Muscle of leg (tissue), 11 donors: ENCODE results near the gene PARVB. TPM values are rescaled to one million over a fixed set of nuclear protein-coding genes. Genes with fewer than 3 reads are reported as not detected.

Experiments used
- DNase-seq: peaks from one replicate; pipeline ENCODE4 v3.0.0; 2013
- H3K27ac ChIP-seq: one replicate; pipeline ENCODE4 v1.5.1; 2013; ENCODE audit warnings: mild to moderate bottlenecking, low read length, control low read depth
- H3K27me3 ChIP-seq: one replicate; pipeline ENCODE4 v1.6.1; 2013; ENCODE audit warnings: low read length; ENCODE audit not compliant: control insufficient read depth, insufficient read depth
- H3K36me3 ChIP-seq: one replicate; pipeline ENCODE4 v1.6.1; 2013; ENCODE audit warnings: low read length; ENCODE audit not compliant: control insufficient read depth, insufficient read depth
- H3K4me1 ChIP-seq: one replicate; pipeline ENCODE4 v1.6.1; 2013; ENCODE audit warnings: low read length; ENCODE audit not compliant: control insufficient read depth, insufficient read depth
- H3K4me3 ChIP-seq: one replicate; pipeline ENCODE4 v1.5.1; 2013; ENCODE audit warnings: low read length, control low read depth
- H3K9me3 ChIP-seq: replicated peaks from 2 replicates; pipeline ENCODE4 v1.6.1; 2013; ENCODE audit warnings: low read depth, low read length; ENCODE audit not compliant: control insufficient read depth
- WGBS: methylation state at CpG from one replicate; pipeline ENCODE4 v1.1.5; 2013; ENCODE audit warnings: missing lambda C conversion rate; ENCODE audit not compliant: insufficient coverage; 5-methylcytosine and 5-hydroxymethylcytosine counted together
- polyA plus RNA-seq, 8 donors: library from polyadenylated mRNA; unstranded; fragments of 120-200 nt; gene quantifications; one replicate each; pipeline versions ENCODE4 v1.2.1 to v1.2.3, GENCODE V29; 2013; ENCODE audit warnings: inconsistent platforms in 1 of 8, low replicate concordance in 1 of 8; ENCODE audit not compliant: insufficient read length in 8 of 8, insufficient read depth in 1 of 8
- total RNA-seq: library from RNA; stranded (reverse); fragments of 120-200 nt; gene quantifications from one replicate; pipeline ENCODE4 v1.2.4, GENCODE V29; 2013

PARVB gene
- total and polyA plus RNA-seq, 9 donors, result 31.5 to 52.0 (median 43.8) TPM

- no peaks in the 10 kb centered on the region for H3K36me3 ChIP-seq
- no peaks in the 10 kb centered on the region for H3K9me3 ChIP-seq
- peaks cover 36% of the 10 kb centered on the region for H3K4me1 ChIP-seq
- WGBS, result 84% methylated on average over 5 of the region's 5 CpGs
- no peak overlapping the region for H3K4me3 ChIP-seq
- H3K27me3 ChIP-seq, result no peaks in the 10 kb centered on the region
- H3K27ac ChIP-seq, result no peak overlapping the region
- DNase-seq, result no peak
Observed at GRCh38 chr22:44070029-44070428, 45.9 kb downstream of the PARVB start.

DNA sequence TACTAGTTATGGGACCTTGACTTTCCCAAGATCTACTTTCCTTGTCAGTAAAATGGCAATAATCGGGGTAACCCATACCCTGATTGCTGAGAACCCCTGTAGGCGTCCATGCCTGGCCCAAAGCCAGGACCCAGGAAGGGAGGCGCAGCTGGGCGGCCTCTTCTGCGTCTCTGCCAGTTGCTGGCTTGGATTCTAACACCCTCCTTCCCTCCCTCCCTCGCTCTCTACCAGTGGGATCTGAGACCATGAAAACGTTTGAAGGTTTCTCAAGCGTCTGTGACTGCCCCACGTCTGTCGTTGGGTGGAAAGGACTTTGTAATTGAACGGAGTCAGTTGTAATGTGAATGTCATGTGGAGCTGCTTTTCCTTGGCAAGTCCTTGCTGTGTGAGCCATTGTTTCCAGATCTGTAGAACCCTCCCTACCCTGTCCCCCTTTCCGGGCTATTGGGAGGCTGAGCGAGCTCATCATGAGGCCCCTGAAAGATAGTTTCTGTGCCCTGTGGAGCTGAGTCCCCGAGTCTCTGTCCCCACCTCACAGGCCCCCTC is 47.8 kb downstream of the PARVB start:
- 79% methylated on average over 2 of the region's 14 CpGs for WGBS
- Histone ChIP-seq H3K9me3 (no peaks in the 10 kb centered on the region), H3K4me3 (no peak overlapping the region), H3K36me3 (peaks cover 3% of the 10 kb centered on the region), H3K27ac (no peak overlapping the region), H3K27me3 (no peaks in the 10 kb centered on the region), H3K4me1 (peaks cover 45% of the 10 kb centered on the region)
- peak; percentile 53 for DNase-seq

DNA sequence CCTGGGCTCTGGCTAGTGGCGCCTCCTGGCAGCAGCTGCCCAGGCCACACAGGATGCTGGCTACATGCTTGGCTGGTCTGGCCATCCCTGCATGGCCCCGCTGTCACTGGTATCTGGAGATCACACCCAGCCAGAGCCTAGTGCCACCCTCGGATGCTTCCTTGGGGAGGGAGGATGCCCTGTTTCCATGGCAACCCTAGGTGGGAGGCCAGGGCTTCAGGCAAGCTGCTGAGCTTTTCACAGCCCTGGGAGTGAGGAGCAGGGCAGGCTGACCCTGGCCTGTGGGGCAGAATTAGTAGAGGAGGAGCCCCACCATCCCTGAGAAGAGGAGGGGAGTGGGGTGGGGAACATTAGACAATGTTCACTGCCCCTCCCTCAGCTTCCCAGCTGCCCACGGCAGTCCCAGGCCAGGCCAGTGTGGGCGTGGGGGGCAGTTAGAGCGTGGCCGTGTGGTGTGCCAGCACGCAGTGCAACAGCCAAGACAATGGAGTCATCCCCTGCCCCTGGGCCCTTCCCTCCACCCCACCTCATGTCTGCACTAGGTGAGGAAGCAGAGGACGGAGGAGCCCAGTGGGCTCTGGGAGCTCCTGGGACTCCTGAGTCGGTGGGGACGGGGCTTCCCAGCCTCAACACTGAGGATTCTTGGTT is 50.4 kb downstream of the PARVB start:
- peaks cover 3% of the 10 kb centered on the region for H3K36me3 ChIP-seq
- peaks cover 24% of the 10 kb centered on the region for H3K4me1 ChIP-seq
- DNase-seq, result no peak
- H3K27ac ChIP-seq, result no peak overlapping the region
- 73% methylated on average over 4 of the region's 11 CpGs for WGBS
- no peaks in the 10 kb centered on the region for H3K27me3 ChIP-seq
- no peaks in the 10 kb centered on the region for H3K9me3 ChIP-seq
- no peak overlapping the region for H3K4me3 ChIP-seq

GRCh38 chr22:44075022-44075421 is 50.9 kb downstream of the PARVB start:
- no CpG with 5 or more reads among the region's 12 CpGs for WGBS
- Histone ChIP-seq H3K4me3 (no peak overlapping the region), H3K4me1 (peaks cover 24% of the 10 kb centered on the region)

DNA sequence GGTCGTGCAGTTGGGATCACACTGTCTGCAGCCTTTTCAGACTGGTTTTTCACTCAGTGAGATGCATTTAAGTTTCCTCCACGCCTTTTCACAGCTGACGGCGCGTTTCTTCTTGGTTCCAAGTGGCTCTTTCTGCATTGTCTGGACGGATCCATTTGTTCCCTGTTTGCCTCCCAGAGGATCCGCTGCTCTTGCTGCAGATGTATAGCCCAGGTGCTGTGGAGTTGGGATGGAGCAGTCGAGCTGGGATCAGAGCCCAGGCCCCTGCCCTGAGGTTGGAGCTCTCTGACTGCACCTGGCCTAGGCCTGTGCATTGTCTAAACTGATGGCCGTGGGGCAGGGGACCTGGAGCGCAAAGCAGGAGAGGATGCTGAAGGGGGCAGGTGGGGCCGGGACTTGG is 51.6 kb downstream of the PARVB start:
- no peak overlapping the region for H3K4me3 ChIP-seq
- no peaks in the 10 kb centered on the region for H3K9me3 ChIP-seq
- peak; percentile 91 for DNase-seq
- peaks cover 24% of the 10 kb centered on the region for H3K4me1 ChIP-seq
- peaks cover 3% of the 10 kb centered on the region for H3K36me3 ChIP-seq
- no peaks in the 10 kb centered on the region for H3K27me3 ChIP-seq
- H3K27ac ChIP-seq, result no peak overlapping the region
- WGBS, result 35% methylated on average over 11 of the region's 11 CpGs

More at GRCh38 chr22:44075022-44075421, 50.9 kb downstream of the PARVB start:
- Histone ChIP-seq H3K27ac (no peak overlapping the region), H3K36me3 (peaks cover 3% of the 10 kb centered on the region), H3K9me3 (no peaks in the 10 kb centered on the region), H3K27me3 (no peaks in the 10 kb centered on the region)
- DNase-seq, result no peak

DNA sequence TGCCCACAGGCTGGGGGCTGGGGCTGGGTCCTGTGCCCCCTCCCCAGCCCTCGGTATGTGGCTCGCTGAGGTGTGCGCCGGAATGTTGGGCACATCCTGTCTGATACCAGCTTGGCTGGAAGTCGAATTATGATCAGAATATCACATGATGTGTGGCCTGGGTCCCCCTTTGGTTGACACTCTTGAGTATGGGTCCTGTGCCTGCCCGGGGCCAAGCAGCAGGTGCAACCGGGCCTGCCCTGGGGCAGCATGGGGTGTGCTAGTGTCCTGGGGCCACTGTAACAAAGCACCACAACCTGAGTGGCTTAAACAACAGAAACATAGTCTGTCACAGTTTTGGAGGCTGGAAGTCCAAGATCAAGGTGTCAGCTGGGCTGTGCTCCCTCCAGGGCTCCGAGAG is 52.7 kb downstream of the PARVB start:
- H3K27ac ChIP-seq, result no peak overlapping the region
- H3K36me3 ChIP-seq, result peaks cover 4% of the 10 kb centered on the region
- no peaks in the 10 kb centered on the region for H3K27me3 ChIP-seq
- H3K4me3 ChIP-seq, result no peak overlapping the region
- WGBS, result 95% methylated on average over 7 of the region's 8 CpGs
- no peak for DNase-seq
- H3K4me1 ChIP-seq, result peaks cover 28% of the 10 kb centered on the region
- no peaks in the 10 kb centered on the region for H3K9me3 ChIP-seq

DNA sequence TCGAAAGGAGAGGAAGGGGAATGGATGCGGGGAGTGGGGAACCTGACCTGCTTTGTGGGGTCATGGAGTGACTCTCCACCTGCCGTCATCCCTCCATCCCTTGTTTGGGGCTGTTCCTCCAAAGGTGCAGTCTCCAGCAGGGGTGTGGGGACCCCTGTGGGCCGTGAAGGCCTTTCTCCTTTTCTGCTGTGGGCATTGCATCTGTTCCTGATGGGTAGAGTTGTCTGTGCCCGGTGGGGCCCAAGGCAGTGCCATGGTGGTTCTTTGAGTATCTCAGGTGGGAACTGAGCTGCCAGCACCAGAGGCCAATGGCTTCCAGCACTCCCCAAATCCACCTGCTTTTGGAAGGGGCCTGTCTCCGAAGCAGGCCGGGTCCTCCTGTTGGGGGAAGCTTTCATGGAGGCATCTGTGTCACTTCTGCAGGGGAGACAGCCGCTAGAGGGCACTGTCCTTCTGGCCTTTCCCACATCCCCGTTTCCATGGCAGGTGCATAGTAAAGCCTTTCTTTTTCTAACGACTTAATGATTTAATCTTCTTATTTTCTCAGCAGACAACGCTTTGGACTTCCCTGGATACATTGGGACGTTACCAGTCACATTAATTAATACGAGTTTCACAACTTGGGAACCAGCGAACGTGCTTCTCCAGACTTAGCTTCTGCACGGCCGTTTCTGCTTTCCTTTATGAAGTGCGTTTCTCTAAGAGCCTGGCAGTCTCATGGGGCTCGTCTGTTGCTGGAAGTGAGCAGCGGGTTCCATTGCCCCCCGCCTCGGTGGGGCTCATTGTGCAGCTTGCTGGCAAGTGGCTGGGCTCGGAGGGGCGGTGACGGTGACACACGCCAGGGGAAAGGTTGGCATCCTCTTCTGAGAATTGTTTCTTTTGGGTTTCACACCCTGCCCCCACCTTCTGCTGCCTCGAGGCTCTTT is 57.1 kb downstream of the PARVB start:
- Histone ChIP-seq H3K27ac (no peak overlapping the region), H3K9me3 (peaks cover 16% of the 10 kb centered on the region), H3K36me3 (peaks cover 15% of the 10 kb centered on the region), H3K27me3 (no peaks in the 10 kb centered on the region), H3K4me3 (no peak overlapping the region), H3K4me1 (peaks cover 19% of the 10 kb centered on the region)
- peak; percentile 83 for DNase-seq
- 43% methylated on average over 18 of the region's 27 CpGs for WGBS

- no peak for DNase-seq
- no peak overlapping the region for H3K4me3 ChIP-seq
- H3K27me3 ChIP-seq, result no peaks in the 10 kb centered on the region
- H3K36me3 ChIP-seq, result peaks cover 15% of the 10 kb centered on the region
- peaks cover 16% of the 10 kb centered on the region for H3K9me3 ChIP-seq
- H3K4me1 ChIP-seq, result peaks cover 31% of the 10 kb centered on the region
- no CpG with 5 or more reads among the region's 9 CpGs for WGBS
- no peak overlapping the region for H3K27ac ChIP-seq
Observed at GRCh38 chr22:44082801-44083200, 58.7 kb downstream of the PARVB start.

DNA sequence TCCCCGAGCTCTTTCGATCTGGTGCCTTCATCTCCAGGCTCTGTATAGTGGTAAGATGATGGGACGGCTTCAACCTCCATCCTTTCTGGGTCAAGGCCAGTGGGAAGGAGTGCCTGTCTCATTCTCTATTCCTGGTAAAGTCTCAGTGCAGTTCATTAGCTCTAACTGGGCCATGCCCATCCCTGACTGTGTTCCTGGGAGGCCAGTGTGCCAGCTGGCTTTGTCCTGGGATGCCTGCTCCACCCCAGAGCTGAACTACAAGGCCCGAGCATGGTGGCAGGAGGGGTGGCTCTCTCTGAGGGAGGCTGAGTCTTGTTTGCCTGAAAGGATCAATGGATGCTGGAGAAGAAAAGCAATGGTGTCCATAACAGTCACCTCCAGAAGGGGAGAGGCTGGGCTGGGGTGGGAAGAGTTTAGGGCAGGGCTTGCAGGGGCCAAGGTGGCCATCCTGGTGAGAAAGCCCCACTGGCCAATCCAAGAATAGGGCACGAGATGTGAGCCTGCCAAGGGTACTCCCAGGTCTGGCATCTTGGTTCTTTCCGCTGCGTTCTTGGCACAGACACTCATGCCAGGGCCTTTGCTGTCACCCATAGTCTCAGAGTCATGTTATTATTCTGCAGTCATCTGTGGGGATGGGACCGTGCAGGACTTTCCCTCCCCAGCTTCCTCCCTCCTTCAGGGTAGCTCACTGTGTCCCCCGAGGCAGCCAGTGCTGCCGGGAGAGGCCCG is 60.1 kb downstream of the PARVB start:
- no peak for DNase-seq
- Histone ChIP-seq H3K36me3 (peaks cover 18% of the 10 kb centered on the region), H3K9me3 (peaks cover 16% of the 10 kb centered on the region), H3K4me3 (no peak overlapping the region), H3K27ac (no peak overlapping the region), H3K4me1 (peaks cover 38% of the 10 kb centered on the region), H3K27me3 (no peaks in the 10 kb centered on the region)
- over 99% methylated on average over 11 of the region's 11 CpGs for WGBS
